GM12801 (cell line): Measurements from ENCODE around the gene C1orf232.

ENCODE experiments used
- CTCF ChIP-seq: IDR thresholded peaks from one replicate; pipeline ENCODE4 v1.5.1; 2011; ENCODE audit warnings: control low read depth; ENCODE audit not compliant: insufficient read length; ENCODE audit errors: extremely low read depth

Gene C1orf232

GRCh38 chr1:26197813-26198212 lies 29.1 kb upstream of the C1orf232 start:
- TF ChIP-seq CTCF: no peak

GRCh38 chr1:26197301-26197700 lies 28.5 kb upstream of the C1orf232 start:
- no peak for TF ChIP-seq CTCF

- no peak for TF ChIP-seq CTCF
These were observed 27.0 kb upstream of the C1orf232 start for GRCh38 chr1:26195805-26196204.

GRCh38 chr1:26191739-26192138 lies 23.0 kb upstream of the C1orf232 start:
- TF ChIP-seq CTCF: no peak

- TF ChIP-seq CTCF: no peak
These were observed 21.7 kb upstream of the C1orf232 start, which contains the start of gene CATSPER4 for GRCh38 chr1:26190373-26190987. TSS of gene CATSPER4 (plus strand) at chr1:26190602. CDS start at chr1:26190628, 26 bp downstream.

GRCh38 chr1:26189751-26190275 lies 21.1 kb upstream of the C1orf232 start:
- no peak for TF ChIP-seq CTCF

GRCh38 chr1:26189331-26189730 lies 20.6 kb upstream of the C1orf232 start:
- no peak for TF ChIP-seq CTCF
